GM21786 (cell line): ENCODE measurements around the gene ZNF804A.

ENCODE experiments used
- ATAC-seq: cut with Tn5 transposase; IDR thresholded peaks from one replicate; pipeline ENCODE4 v1.9.1; 2021; ENCODE audit not compliant: unreplicated experiment

The ZNF804A gene

GRCh38 chr2:184923751-184924150, 325.4 kb downstream of the ZNF804A start:
- no peak for ATAC-seq

- ATAC-seq, result no peak
These were observed 328.7 kb downstream of the ZNF804A start for GRCh38 chr2:184927040-184927439.

GRCh38 chr2:184936761-184937160, 338.4 kb downstream of the ZNF804A start:
- no peak for ATAC-seq

- no peak for ATAC-seq
These were observed 340.1 kb downstream of the ZNF804A start for GRCh38 chr2:184938221-184938985.

- ATAC-seq, result no peak
These were observed 347.0 kb downstream of the ZNF804A start for GRCh38 chr2:184945326-184945725.

- ATAC-seq, result no peak
These were observed 347.5 kb downstream of the ZNF804A start for GRCh38 chr2:184945824-184946223.

GRCh38 chr2:184956856-184957255, 358.5 kb downstream of the ZNF804A start:
- no peak for ATAC-seq

GRCh38 chr2:184971546-184972068, 373.3 kb downstream of the ZNF804A start:
- no peak for ATAC-seq
